HUES48 (cell line): ENCODE results near the gene ASIC3.

Experiments
- H3K27ac ChIP-seq: one replicate; pipeline ENCODE4 v1.7.0; 2013; ENCODE audit warnings: low read depth, low read length, inconsistent platforms
- H3K27me3 ChIP-seq: 2 replicates; pipeline ENCODE4 v1.6.1; 2013; ENCODE audit warnings: mild to moderate bottlenecking, low read length; ENCODE audit not compliant: control insufficient read depth, insufficient read depth
- H3K36me3 ChIP-seq: 2 replicates; pipeline ENCODE4 v1.6.1; 2013; ENCODE audit warnings: low read length; ENCODE audit not compliant: control insufficient read depth, insufficient read depth
- H3K4me1 ChIP-seq: 2 replicates; pipeline ENCODE4 v1.6.1; 2013; ENCODE audit warnings: mild to moderate bottlenecking, low read length; ENCODE audit not compliant: control insufficient read depth, insufficient read depth
- H3K4me3 ChIP-seq: 2 replicates; pipeline ENCODE4 v1.5.1; 2013; ENCODE audit warnings: mild to moderate bottlenecking, low read depth, low read length
- H3K9ac ChIP-seq: 2 replicates; pipeline ENCODE4 v1.6.1; 2013; ENCODE audit warnings: mild to moderate bottlenecking, low read depth, low read length, moderate library complexity
- H3K9me3 ChIP-seq: 2 replicates; pipeline ENCODE4 v1.6.1; 2013; ENCODE audit warnings: low read length; ENCODE audit not compliant: control insufficient read depth, insufficient read depth

Gene ASIC3

GRCh38 chr7:151068069-151068773 lies 19.9 kb downstream of the ASIC3 start:
- H3K9me3 ChIP-seq: no peaks in the 10 kb centered on the region
- no peak overlapping the region for H3K4me3 ChIP-seq
- no peaks in the 10 kb centered on the region for H3K27me3 ChIP-seq
- H3K36me3 ChIP-seq: peaks cover 84% of the 10 kb centered on the region
- H3K9ac ChIP-seq: no peak overlapping the region
- H3K4me1 ChIP-seq: peaks cover 10% of the 10 kb centered on the region
- H3K27ac ChIP-seq: peak overlapping the region; percentile 67

GRCh38 chr7:151069841-151070573 lies 21.7 kb downstream of the ASIC3 start:
- H3K27me3 ChIP-seq: no peaks in the 10 kb centered on the region
- no peak overlapping the region for H3K4me3 ChIP-seq
- peaks cover 7% of the 10 kb centered on the region for H3K4me1 ChIP-seq
- H3K27ac ChIP-seq: no peak overlapping the region
- H3K9ac ChIP-seq: no peak overlapping the region
- peaks cover 96% of the 10 kb centered on the region for H3K36me3 ChIP-seq
- H3K9me3 ChIP-seq: no peaks in the 10 kb centered on the region

DNA sequence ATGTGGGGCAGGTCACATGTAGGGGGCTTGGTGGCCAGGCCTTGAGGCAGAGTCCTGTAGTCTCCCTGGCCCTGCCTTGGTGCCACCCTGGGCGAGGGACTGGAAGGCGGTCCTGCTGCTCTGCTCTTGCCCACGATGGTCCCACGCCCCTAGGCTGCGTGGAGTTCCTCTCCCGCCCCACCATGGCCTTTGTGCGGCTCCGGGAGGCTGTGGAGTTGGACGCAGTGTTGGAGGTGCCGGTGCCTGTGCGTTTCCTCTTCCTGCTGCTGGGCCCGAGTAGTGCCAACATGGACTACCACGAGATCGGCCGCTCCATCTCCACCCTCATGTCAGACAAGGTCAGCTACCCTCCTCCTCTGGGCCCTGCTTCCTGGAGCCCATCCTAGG lies 22.2 kb downstream of the ASIC3 start:
- Histone ChIP-seq H3K9ac (no peak overlapping the region), H3K4me1 (peaks cover 7% of the 10 kb centered on the region), H3K9me3 (no peaks in the 10 kb centered on the region), H3K4me3 (no peak overlapping the region), H3K27ac (no peak overlapping the region), H3K27me3 (no peaks in the 10 kb centered on the region), H3K36me3 (peaks cover 95% of the 10 kb centered on the region)

DNA sequence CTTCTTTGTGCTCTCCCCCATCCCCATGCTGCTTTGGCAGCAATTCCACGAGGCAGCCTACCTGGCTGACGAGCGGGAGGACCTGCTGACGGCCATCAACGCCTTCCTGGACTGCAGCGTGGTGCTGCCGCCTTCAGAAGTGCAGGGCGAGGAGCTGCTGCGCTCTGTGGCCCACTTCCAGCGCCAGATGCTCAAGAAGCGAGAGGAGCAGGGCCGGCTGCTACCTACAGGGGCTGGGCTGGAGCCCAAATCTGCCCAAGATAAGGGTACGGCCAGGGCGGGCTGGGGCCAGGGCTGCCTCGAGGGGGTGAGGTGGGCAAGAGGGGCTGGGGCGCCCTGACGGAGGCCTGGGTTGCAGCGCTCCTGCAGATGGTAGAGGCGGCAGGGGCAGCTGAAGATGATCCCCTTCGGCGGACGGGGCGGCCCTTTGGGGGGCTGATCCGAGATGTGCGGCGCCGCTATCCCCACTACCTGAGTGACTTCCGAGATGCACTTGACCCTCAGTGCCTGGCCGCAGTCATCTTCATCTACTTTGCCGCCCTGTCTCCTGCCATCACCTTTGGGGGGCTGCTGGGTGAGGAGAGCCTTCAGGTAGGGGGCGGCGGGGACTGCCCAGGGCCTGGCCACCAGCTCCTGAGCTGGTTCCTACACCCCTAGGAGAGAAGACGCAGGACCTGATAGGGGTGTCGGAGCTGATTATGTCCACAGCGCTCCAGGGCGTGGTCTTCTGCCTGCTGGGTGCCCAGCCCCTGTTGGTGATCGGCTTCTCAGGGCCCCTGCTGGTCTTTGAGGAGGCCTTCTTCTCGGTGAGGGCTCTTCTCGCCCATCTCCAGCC lies 22.9 kb downstream of the ASIC3 start:
- Histone ChIP-seq H3K36me3 (peaks cover 93% of the 10 kb centered on the region), H3K4me1 (peaks cover 7% of the 10 kb centered on the region), H3K27me3 (no peaks in the 10 kb centered on the region), H3K9ac (no peak overlapping the region), H3K9me3 (no peaks in the 10 kb centered on the region), H3K4me3 (no peak overlapping the region), H3K27ac (no peak overlapping the region)

GRCh38 chr7:151073990-151074389 lies 25.7 kb downstream of the ASIC3 start:
- Histone ChIP-seq H3K9ac (no peak overlapping the region), H3K36me3 (peaks cover 69% of the 10 kb centered on the region), H3K9me3 (no peaks in the 10 kb centered on the region), H3K27ac (no peak overlapping the region), H3K4me1 (peaks cover 4% of the 10 kb centered on the region), H3K27me3 (no peaks in the 10 kb centered on the region), H3K4me3 (no peak overlapping the region)

GRCh38 chr7:151074817-151075661 lies 26.7 kb downstream of the ASIC3 start:
- Histone ChIP-seq H3K9me3 (no peaks in the 10 kb centered on the region), H3K9ac (no peak overlapping the region), H3K4me3 (no peak overlapping the region), H3K27me3 (no peaks in the 10 kb centered on the region), H3K36me3 (peaks cover 58% of the 10 kb centered on the region), H3K4me1 (peaks cover 13% of the 10 kb centered on the region), H3K27ac (no peak overlapping the region)

DNA sequence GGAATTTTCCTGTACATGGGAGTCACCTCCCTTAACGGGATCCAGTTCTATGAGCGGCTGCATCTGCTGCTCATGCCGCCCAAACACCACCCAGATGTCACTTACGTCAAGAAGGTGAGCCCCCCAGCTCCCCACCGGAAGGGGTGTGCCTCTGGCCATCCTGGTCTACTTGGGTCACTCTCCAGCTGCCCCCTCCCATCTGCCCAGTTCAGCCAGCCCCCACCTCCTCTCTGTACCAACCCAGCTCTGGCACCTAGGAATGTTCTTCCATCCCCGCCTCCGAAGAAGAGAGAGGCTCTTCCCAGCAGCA lies 27.3 kb downstream of the ASIC3 start:
- H3K36me3 ChIP-seq: peaks cover 53% of the 10 kb centered on the region
- no peak overlapping the region for H3K9ac ChIP-seq

DNA sequence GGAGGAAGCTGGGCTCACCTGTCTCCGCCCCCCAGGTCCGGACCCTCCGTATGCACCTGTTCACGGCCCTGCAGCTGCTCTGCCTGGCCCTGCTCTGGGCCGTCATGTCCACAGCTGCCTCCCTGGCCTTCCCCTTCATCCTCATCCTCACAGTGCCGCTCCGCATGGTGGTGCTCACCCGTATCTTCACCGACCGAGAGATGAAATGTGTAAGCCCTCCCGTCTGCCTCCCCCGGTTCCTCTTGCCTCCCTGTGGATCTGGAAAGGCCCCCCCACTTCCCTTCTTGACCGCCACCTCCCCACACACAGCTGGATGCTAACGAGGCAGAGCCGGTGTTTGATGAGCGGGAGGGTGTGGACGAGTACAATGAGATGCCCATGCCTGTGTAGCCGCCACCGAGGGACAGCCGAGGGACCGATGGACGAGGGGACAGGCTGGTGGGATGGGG lies 27.7 kb downstream of the ASIC3 start:
- Histone ChIP-seq H3K36me3 (peaks cover 49% of the 10 kb centered on the region), H3K27ac (no peak overlapping the region), H3K4me1 (peaks cover 13% of the 10 kb centered on the region), H3K27me3 (no peaks in the 10 kb centered on the region), H3K4me3 (no peak overlapping the region), H3K9ac (no peak overlapping the region), H3K9me3 (no peaks in the 10 kb centered on the region)

More for the DNA sequence above, 27.3 kb downstream of the ASIC3 start:
- Histone ChIP-seq H3K4me1 (peaks cover 13% of the 10 kb centered on the region), H3K27ac (no peak overlapping the region), H3K4me3 (no peak overlapping the region), H3K27me3 (no peaks in the 10 kb centered on the region), H3K9me3 (no peaks in the 10 kb centered on the region)

GRCh38 chr7:151076863-151077704 lies 28.8 kb downstream of the ASIC3 start:
- Histone ChIP-seq H3K9ac (no peak overlapping the region), H3K4me1 (peaks cover 20% of the 10 kb centered on the region), H3K27me3 (no peaks in the 10 kb centered on the region), H3K27ac (no peak overlapping the region), H3K36me3 (peaks cover 38% of the 10 kb centered on the region), H3K4me3 (no peak overlapping the region), H3K9me3 (no peaks in the 10 kb centered on the region)
